NCI-H1694 (cell line): Measurements from ENCODE around the gene LAMTOR3.

ENCODE experiments used
- DNase-seq: peaks from one replicate; lab custom pipeline; 2025; lab: John Stamatoyannopoulos, UW

Gene LAMTOR3, protein sequence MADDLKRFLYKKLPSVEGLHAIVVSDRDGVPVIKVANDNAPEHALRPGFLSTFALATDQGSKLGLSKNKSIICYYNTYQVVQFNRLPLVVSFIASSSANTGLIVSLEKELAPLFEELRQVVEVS

DNA sequence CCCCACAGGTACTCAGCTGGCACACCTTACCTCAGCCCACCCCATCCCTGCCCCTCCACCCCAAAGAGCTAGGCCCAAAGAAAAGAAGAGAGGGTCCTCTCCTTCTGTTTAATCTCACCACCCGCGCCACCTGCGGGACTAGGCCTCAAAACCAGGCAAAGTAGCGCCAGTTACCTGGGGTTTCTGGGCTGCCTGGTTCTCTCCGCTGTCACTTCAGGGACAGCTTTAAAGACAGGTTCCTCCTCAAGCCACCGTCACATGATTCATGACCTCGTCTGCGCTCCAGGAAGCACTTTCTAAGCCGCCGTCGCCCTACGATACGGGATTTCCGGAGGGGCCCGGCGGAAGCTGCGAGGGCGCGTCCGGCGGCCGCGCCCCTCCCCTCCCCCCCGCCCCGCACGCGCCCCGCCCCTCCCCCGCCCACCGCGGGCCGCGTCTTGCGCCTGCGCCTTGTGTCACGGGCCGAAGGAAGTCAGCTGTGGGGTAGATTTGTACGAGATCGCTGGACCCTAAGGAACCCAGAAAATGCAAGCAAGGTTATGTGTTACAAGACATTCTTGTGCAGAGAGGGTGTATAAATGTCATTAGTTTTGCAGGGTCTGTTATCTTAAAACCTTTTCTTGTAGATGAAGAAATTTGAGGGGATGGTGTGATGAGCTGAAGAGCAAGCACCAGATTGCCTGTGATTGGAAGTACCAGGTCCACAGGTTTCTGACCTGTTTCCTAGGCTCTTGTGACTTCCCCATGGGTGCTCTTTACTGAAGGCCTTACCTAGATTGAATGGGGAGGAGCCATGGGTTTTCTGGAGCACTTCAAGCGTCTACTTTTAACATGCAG, at the start of gene LAMTOR3:
Gene LAMTOR3, minus strand, starts transcription at position 267 of the 837 bp plus-strand sequence. CDS start 464 bp downstream, outside the sequence.
- DNase-seq = peak; percentile 67

DNA sequence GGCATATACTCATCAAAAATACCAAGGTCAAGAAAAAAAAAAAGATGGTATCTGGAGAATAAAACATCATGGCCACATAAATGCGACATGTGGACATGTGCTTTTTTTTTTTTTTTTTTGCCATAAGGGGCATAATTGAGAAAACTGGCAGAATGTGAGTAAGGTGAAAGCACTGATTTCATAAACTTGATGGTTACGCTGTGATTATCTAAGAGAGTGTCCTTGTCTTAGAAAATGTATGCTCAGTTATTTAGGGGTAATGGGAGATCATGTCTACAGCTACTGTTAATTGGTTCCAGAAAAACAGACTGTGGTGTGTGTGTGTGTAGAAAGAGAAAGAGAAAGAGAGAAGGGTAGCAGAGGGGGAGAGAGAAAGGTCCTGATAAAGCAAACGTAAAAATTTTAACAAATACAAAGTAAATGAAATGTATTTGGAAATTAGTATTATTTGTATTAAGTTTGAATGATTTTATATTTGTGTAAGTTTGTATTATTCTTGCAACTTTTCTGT, 44.1 kb upstream of the LAMTOR3 start:
- DNase-seq = no peak

DNA sequence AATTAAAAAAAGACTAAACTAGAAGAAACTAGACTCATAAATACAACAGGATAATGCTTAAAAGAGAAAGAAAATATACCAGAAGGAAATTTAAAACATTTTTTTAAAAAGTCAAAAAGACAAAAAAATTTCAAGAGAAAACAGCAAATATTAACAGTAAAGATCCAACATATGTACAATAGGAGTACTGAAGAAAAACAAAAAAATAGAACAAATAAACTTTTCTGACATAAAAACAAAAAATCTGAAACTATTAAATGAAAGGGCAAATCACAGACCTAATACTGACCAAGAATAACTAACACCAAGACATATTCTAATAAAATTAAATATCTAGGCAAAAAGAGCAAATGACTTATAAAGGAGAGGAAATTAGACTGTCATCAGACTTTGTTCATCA, 40.7 kb upstream of the LAMTOR3 start:
- no peak for DNase-seq

DNA sequence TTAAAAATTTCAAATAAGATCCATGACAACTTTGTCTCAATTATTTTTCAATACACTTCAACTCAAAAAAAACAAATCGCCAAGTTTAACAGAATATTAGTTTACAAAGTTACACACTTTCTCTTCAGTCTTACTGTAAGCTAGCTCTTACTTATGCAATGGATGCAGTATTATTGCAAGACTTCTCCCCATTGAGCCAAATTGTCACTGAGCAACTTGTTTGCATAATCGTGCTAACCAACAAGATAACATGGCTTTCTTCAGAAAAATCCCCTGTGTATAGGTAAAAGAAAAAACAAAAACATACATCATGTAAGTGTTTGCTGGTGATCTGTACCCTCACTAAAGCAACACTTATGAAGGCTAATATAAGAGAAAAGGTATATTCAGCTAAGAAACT, 33.3 kb upstream of the LAMTOR3 start:
- DNase-seq = no peak

DNA sequence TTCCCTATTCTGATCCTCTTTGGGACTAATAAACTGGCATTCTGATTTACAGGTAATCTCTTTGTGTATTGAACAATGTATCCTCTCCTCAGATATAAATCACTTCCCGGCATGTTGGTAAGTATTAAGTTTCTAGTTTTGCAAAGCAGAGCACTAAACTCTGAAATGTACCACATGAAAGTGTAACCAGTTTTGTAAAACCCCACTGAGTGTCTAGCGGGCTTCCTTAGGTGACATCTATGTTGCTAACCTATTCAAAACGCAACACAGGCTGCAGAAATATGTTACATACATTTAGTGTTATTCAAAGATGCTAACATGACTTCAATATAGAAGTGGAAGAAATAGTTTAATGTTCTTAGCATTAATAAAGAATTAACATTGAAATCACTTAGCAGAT, 26.9 kb upstream of the LAMTOR3 start:
- no peak for DNase-seq

DNA sequence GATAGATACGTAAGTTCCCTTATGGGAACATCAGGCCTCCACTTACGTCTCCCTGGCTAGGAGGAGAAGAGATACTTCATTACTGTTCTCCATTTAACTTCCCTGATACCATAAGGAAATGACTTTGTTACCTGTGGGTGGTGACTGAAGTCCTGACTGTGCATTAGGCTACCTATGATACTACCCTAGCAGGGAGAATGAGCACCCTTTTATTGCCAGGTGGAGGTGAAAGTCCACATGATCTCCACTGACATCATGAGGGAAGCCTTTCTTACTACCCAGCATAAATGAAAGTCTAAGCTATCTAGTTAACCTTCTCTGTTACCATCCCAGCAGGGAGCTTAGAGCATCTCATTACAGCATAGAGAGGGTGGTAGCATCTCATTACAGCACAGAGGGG, 24.4 kb upstream of the LAMTOR3 start:
- DNase-seq = no peak

DNA sequence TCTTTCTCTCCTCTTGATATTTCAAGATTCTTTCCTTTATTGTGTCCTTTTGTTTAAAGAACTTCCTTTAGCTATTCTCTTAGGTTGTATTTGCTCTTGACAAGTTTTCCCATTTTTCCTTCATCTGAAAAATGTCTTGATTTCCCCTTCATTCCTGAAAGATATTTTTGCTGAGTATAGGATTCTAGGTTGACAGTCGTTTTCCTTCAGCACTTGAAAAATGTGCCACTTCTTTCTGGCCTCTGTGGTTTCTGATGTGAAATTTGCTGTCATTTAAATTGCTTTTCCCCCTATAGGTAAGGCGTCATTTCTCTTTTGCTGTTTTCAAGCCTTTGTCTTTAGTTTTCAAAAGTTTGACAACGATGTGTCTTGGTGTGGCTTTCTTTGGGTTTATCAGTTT, 23.3 kb upstream of the LAMTOR3 start:
- DNase-seq = no peak

DNA sequence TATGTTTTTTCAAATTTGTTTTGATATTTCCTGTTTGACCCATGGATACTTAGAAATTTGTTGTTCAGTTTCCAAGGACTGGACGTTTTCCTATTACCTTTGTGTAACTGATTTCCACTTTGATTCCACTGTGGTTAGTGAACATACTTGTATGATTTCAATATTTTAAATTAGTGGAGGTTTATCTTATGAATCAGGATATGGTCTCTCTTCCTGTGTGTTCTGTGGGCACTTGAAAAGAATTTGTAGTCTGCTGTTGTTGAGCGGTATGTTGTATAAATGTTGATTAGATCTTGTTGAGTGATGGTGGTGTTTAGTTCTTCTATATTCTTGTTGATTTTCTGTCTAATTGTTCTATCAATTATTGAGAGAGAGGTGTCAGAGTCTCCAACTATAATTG, 21.2 kb upstream of the LAMTOR3 start:
- no peak for DNase-seq

DNA sequence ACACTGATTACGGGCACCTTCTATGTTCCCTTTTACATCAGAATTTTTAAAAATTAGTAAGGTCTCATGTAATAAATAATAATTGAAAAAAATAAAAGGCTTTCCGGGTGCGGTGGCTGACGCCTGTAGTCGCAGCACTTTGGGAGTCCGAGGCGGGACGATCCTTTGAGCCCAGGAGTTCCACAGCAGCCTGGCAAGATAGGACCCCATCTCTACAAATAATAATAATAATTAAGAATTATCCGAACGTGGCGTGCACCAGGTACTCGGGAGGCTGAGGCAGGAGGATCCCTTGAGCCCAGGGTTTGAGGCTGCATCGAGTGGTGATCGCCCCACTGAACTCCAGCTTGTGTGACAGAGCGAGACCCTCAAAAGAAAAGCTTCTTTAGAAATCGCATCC, 771 bp upstream of the LAMTOR3 start:
- no peak for DNase-seq

DNA sequence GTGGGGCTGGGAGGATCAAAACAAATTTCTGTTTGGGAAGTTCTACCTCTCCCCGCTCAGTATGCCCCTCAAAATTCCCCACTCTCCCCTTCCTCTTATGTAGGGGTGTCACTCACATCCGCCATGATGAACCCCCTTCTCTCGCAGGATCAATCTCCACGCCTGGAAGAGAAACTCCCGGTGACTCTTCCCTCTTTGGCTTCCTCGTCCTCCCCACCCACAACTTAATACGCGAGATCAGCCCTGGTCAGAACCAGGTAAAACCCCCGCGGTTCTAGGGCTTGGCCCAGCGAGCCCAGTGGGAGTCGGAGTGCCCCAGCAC, 427 bp downstream of the LAMTOR3 start:
- DNase-seq = no peak

DNA sequence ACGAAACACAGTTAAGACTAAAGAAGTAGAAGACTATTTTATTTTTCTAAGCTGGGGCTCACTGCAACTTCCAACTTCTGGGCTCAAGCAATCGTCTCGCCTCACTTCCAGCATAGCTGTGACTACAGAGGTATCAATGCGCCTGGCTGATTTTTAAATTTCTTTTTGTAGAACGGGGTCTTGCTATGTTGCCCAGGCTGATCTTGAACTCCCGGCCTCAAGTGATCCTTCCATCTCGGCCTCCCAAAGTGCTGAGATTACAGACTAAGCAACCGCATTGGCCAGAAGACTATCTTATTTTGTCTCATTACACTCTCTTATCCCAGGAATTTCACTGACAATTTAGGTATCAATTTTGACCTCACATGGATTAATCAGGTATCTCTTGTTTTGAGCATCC, 1.2 kb downstream of the LAMTOR3 start:
- no peak for DNase-seq

DNA sequence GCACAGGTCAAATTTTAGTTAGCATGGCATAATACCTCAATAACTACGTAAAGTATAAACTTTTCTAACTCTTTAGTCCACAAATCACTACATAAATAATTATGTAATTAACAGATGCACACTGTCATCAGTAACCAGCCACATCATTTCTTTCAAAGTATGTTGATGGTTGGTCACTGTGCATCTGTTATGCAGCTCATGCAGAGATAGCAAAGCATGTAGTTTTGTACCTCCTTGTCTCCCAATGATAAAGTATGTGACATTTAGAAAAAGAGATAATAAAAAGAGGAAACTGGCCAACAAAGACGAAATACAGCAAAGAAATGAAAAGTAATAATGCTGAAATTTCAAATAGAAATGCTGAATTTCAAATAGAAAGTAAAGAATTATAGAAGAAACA, 2.9 kb downstream of the LAMTOR3 start:
- no peak for DNase-seq

DNA sequence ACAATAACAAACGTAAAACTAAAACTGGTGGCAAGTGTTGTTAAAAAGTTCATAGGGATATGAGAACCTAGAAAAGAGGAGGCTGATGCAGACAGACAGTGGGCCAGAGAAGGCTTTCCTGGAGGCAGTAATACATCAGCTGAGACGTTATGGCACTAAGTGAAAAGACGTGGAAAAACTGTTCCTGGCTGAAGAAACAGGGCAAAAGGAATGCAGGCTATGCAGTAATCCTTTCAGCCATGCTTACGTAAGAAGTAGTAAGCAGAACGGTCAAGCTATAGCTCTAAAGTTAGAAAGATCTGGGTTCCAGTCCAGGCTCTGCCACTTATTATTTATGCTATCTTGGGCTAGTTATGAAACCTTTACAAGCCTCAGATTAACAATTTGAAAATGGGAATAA, 6.4 kb downstream of the LAMTOR3 start:
- no peak for DNase-seq

DNA sequence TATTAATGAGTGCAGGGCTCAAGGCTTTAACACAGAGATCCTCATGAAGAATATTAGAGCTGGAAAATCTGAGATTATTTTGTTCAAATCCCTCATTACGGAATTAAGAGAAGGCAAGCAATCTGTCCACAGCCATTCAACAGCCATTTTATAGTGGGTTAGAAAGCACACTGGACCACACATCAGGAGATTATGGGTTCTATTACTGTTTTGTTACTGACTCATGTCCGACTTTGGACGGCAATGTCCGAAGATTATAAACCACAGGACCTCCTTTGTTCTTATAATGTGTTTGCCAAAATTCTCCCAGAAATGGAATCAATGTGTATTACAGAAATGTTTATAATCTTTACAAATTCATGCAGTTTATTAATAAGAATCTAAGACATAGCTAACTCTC, 8.1 kb downstream of the LAMTOR3 start:
- no peak for DNase-seq

DNA sequence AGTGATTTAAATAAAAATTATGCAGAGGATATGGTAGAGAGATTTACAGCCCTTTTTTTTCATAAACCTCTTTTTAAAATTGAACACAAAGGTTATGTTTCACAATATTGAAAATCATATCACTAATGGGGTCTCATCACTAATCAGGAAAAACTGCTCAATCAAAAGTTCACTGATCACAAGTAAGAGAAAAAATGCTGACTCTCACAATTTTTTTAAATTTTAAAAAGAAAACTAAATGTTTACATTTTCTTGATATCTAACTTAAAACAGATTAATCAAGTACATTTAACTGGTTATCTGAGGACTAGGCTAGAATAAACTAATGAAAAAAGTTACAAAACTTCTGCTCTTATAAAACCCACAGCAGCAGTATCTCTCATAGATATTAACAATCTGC, 8.5 kb downstream of the LAMTOR3 start:
- no peak for DNase-seq

DNA sequence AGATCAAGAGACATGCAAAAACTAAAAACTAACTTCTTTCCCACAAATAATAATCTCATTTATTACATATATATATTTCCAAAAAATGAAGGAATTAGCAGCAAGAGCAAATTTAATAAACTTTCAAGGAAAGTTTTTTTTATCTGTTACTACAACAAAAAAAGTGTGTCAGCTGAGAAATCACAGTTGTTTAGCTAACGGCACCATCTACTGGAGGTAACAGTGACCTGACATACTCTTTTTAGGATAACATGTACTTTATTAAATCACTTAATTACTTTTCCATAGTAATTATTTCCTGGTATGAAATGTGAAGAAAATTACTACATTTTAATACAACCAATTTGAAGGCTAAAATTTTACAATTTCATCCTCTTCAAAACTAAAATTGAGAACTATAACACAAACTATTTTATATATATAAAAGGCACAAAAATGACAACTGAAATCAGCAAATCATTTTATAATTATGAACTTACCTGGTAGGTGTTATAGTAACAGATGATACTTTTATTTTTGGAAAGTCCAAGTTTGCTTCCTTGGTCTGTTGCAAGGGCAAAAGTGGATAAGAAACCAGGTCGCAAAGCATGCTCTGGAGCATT, 9.1 kb downstream of the LAMTOR3 start:
- no peak for DNase-seq

DNA sequence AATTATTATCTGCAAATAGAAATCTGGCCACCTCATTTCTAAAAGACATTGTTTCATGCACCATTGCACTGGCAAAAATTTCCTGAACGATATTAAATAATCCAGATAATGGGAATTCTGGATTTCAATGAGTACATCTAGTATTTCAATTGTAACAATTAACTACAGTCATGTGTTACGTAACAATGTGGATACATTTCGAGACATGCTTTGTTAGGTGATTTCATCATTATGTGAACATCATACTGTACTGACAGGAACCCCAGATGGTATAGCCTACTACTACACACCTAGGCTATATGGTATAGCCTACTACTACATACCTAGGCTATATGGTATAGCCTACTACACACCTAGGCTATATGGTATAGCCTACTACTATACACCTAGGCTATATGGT, 14.8 kb downstream of the LAMTOR3 start:
- DNase-seq = no peak

DNA sequence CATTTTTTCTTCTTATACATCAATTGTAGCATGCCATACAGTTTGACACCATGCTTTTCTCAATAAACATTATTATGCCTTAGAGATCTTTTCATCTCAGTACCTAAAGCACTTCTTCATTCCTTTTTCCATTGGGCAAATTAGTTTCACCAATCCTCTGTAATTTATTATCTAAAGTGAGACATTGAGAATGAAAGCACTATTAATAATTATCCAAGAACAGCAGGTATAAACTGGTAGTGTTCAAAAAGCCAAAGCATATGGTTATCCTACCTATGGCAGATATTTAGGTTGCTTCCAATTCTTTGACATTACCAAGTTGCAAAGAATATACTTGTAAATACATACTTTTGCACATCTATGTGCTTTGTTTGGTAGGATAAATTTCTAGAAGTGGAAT, 15.6 kb downstream of the LAMTOR3 start:
- no peak for DNase-seq

DNA sequence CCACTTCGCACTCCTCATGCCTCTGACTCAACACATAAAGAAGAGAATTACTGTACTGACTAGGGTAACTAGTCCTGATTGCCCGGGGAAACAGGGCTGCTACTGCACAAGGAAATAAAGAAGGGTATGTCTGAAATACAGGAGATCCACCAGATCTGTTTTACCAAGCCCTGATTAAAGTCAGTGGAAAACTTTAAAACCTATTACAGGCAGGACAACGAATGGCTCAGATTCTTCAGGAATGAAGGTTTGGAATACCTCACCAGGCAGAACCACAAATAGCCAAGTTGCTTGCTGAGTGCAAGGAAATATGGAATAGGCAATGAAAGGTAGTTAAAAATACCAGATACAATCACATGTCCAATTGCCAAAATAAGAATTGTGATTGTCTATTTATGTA, 17.3 kb downstream of the LAMTOR3 start:
- DNase-seq = no peak

DNA sequence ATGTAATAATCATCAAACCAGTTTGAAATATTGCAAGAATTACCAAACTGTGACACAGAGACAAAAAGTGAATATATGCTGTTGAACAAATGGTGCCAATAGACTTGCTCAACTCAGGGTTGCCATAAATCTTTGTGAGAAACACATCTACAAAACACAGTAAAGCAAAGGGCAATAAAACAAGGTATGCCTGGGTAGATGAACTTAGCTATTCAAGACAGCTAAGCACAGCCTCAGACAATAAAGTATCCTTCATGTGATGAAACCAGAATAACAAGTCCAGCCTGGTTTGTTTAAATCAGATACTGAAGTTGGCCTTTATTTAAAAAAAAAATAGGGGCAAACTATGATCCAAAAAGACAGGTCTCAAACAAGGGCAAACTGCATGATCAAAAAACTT, 19.2 kb downstream of the LAMTOR3 start:
- DNase-seq = no peak

DNA sequence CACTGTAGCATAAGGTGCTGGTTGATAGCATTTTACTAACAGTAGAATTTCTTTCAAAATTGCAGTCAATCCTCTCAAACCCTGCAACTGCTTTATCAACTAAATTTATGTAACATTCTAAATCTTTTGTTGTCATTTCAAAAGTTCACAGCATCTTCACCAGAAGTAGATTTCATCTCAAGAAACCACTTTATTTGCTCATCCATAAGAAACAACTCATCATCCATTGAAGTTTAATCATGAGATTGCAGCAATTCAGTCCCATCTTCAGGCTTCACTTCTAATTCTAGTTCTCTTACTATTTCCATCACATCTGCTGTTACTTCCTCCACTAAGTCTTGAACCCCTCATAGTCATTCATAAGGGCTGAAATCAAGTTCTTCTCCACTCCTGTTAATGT, 21.7 kb downstream of the LAMTOR3 start:
- DNase-seq = no peak

DNA sequence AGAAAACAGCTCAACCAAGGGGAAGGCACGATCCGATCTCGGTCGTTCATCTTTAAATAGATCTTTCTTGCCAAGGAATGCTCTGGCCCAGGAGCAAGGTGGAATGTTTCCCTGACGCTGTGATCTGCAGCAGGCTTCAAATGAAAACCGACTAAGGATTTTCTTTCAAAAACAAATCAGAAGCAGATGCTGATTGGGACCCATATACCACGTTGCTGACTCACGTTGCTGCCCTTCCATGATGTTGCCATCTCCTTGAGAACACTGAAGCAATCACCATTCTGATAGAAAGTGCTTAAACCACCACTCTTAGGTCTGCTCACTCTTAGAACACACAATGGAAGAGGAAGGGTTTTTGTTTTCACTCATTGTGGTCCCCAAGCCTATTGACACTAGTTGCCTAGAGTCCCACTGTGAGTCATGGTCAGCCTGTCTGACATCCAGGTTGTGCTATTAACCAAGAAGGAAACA, 26.1 kb downstream of the LAMTOR3 start:
- no peak for DNase-seq

DNA sequence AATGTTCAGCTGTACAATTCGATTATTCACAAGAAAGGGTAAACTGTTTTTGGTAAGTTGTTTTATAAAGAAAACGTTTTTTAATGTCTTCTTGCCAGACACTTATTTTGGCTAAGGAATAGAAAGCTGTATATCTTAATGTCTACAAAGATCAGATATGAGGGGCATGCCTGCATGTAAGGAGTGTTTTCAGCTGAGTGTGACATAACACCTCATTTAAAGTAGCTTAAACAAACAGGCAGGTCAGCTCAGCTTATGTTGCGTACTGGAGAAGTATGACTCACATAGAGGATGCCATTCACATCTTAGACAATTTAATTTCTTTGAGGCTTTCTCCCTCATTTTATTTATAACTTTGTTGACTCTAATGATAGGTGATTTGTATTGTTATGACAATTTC, 30.4 kb downstream of the LAMTOR3 start:
- DNase-seq = no peak
